Activated T-helper 1 cell treated with Interleukin-2 at 50 U/mL for 16 hours (primary cell): ENCODE results near the gene ITPK1.

ENCODE experiments used
- DNase-seq: peaks from one replicate; pipeline ENCODE4 v3.0.0-alpha.2; 2020; ENCODE audit warnings: low read depth

Gene ITPK1

GRCh38 chr14:93010522-93011140 lies 105.1 kb downstream of the ITPK1 start:
- no peak for DNase-seq

GRCh38 chr14:93010130-93010499 lies 105.6 kb downstream of the ITPK1 start:
- no peak for DNase-seq

- no peak for DNase-seq
Measured at GRCh38 chr14:93009471-93010129, 106.1 kb downstream of the ITPK1 start.

- no peak for DNase-seq
Measured at GRCh38 chr14:93008381-93008780, 107.3 kb downstream of the ITPK1 start.

- DNase-seq = no peak
Measured at GRCh38 chr14:93007225-93007997, 108.3 kb downstream of the ITPK1 start.

- no peak for DNase-seq
Measured at GRCh38 chr14:93006567-93007051, 109.1 kb downstream of the ITPK1 start.

- DNase-seq = no peak
Measured at GRCh38 chr14:93005838-93006237, 109.9 kb downstream of the ITPK1 start.

GRCh38 chr14:93005135-93005813 lies 110.5 kb downstream of the ITPK1 start:
- no peak for DNase-seq

- no peak for DNase-seq
Measured at GRCh38 chr14:93004699-93005082, 111.0 kb downstream of the ITPK1 start.

GRCh38 chr14:93003945-93004698 lies 111.6 kb downstream of the ITPK1 start:
- no peak for DNase-seq

GRCh38 chr14:93002851-93003298 lies 112.8 kb downstream of the ITPK1 start:
- DNase-seq = no peak

- DNase-seq = no peak
Measured at GRCh38 chr14:93002049-93002448, 113.7 kb downstream of the ITPK1 start.

GRCh38 chr14:92998946-92999345 lies 116.8 kb downstream of the ITPK1 start:
- no peak for DNase-seq

GRCh38 chr14:92997343-92998061 lies 118.2 kb downstream of the ITPK1 start:
- no peak for DNase-seq

GRCh38 chr14:92995620-92996019 lies 120.1 kb downstream of the ITPK1 start:
- no peak for DNase-seq

- no peak for DNase-seq
Measured at GRCh38 chr14:92994942-92995341, 120.8 kb downstream of the ITPK1 start.

GRCh38 chr14:92994131-92994676 lies 121.5 kb downstream of the ITPK1 start:
- DNase-seq = no peak

GRCh38 chr14:92993302-92993701 lies 122.4 kb downstream of the ITPK1 start:
- DNase-seq = no peak

- DNase-seq = no peak
Measured at GRCh38 chr14:92991536-92991935, 124.2 kb downstream of the ITPK1 start.
